HG03354 (cell line): ENCODE results near the gene CACNA2D2.

Source experiments
- ATAC-seq: cut with Tn5 transposase; IDR thresholded peaks from one replicate; pipeline ENCODE4 v1.9.1; 2021; ENCODE audit warnings: mild to moderate bottlenecking; ENCODE audit not compliant: unreplicated experiment, poor library complexity, severe bottlenecking

Gene CACNA2D2

DNA sequence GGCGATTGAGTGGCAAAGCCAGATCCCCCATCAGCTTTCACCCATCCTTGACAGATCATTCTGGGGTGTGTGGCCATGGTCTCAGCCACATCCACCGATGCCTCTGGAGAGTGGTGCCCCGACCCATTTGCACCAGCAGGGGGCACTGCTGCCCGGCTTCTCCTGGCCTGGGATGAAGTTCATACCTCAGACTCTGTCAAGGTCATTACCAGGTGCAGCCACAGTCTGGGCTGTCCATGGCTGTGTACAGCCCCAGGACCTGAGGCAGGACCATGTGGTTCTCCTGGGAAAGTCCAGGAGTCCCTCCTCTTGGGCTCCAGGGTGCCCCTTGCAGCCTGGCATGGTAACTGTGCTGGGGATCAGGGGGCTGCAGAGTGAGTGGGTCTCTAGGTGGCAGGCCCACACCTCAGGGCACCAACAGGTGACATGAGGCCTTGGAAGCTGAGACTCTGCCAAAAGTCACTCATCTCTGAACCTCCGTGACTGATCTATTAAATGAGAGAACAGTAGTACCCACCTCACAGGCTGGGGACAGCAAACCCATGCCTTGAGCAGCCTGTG lies 67.2 kb downstream of the CACNA2D2 start:
- ATAC-seq: no peak

DNA sequence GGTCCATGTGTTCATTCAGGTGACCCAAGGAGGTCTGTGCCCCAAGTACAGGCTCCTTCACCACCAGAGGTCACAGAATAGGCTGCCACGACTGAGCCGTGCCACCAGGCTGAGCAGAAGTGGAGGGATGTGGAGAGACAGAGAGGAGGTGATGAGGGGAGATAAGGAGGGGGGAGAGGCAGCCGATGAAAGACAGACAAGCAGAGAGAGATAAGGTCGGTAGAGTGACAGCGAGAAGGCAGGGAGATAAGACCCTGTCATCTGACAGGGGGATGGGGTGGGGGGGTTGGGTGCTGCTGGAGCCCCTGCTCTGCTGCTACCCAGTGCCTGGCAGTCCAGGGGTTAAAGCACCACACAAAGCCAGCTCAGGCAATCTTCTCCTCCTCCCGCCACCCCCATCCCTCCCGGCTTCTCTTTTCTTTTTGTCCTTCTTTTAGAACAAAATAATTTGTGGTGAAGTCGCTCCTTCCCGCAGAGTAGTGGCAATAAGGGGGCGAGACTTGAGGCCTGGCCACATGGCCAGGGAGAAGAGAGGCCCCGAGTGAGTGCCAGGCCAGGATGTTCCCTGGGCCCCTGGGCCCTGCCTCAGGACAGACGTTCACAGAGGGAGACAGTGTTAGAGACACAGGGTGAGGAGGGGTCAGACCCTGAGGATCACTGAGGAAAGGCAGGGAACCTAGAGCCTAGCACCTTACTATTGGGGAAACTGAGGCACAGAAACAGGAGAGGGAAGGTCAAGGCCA lies 67.9 kb downstream of the CACNA2D2 start:
- no peak for ATAC-seq

DNA sequence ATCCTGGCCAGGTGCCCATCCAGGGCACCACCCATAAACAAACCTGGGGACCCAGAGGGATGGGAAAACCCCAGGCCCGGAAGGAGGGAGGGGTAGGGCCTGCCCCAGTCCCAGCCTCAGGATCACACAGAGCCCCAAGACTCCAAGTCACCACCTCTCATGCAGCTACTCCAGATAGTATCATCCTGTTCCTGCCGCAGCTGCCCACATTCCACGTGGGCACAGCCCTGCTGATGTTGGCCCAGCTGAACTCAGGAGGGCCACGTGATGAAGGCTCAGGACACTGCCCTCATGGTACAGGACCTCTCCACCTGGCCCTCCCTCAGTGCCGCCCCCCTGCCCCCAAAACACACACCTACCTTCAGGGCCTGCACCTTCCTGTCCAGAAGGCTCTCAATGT lies 69.5 kb downstream of the CACNA2D2 start:
- ATAC-seq: no peak

GRCh38 chr3:50430950-50431435 lies 72.4 kb downstream of the CACNA2D2 start:
- ATAC-seq: no peak

- ATAC-seq: no peak
Measured at GRCh38 chr3:50430191-50430590, 73.2 kb downstream of the CACNA2D2 start.

GRCh38 chr3:50428007-50428633 lies 75.3 kb downstream of the CACNA2D2 start:
- no peak for ATAC-seq

- ATAC-seq: no peak
Measured at GRCh38 chr3:50427217-50427616, 76.2 kb downstream of the CACNA2D2 start.

DNA sequence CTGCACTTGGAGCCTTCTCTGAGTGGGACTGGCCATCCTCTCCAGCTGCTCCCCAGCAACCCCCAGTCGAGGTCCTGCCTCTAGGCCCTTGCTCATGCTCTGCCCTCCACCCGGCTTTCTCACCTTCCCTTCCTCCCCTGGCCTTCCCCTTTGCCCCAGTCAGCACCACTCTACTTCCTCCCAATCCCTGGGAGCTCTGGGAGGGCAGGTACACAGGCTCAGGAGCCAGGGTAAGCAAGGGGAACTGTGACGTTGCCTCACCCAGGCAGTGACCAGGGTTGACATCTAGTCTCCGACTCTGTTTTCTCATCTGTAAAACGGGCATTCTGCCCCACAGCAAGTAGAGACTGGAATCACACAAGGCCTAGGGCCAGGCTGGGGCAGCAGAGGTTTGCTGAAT lies 77.5 kb downstream of the CACNA2D2 start:
- ATAC-seq: no peak

DNA sequence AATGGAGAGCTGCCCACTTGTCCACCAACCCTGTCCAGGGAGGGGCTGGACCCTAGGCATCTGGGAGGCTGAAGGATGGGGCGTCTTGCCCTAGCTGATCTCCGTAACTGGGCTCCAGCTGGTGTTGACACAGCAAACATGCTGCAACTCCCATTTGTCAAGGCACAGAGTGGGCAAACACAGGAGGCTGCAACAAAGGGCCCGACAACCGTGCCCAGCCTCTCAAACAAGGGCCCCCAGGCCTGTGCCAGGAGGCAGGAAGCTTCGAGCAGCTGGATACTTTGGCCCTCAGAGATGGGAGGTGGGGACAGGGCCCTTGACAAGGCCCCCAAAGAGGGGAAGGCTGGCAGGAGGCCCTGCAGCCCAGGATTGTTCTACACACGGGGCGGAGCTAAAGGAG lies 79.9 kb downstream of the CACNA2D2 start:
- no peak for ATAC-seq

GRCh38 chr3:50422153-50422552 lies 81.3 kb downstream of the CACNA2D2 start:
- no peak for ATAC-seq

GRCh38 chr3:50419595-50420370 lies 83.7 kb downstream of the CACNA2D2 start:
- no peak for ATAC-seq

DNA sequence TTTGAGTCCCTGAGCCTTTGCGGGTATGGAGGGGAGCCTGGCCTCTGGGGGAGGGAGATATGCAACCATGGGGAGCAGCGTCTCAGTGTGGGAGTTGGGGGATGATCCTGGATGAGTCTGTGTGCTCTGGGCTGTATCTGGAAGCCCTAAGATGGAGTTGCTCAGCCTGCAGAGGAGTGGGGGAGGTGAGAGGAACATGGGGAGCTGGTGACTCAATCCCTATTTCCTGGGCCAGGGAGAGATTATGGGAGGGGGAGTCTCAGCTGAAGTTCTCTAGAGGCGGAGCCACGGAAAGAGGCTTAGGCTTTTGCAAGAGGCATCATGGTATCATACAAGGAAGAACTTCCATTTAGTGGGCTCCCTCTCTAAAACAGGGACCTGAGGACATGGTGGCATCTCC lies 84.6 kb downstream of the CACNA2D2 start:
- no peak for ATAC-seq

DNA sequence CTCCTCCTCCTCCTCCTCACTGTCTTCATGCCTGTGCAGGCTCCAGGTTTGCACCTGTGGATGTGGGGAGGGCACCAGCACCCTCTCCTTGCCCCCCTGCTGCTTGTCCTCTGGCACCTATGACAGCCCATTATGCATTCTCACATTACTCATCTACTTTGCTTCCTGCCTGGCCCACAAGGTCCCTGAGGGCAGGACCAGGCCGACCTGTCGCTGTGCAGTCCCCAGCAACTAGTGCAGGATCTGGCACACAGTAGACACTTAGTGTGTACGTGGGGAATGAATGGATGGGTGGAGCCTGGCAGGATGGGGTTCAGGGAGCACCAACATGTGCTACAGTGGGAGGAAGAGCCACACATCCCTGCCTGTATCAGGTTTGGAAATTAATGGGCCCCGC lies 85.8 kb downstream of the CACNA2D2 start:
- no peak for ATAC-seq

DNA sequence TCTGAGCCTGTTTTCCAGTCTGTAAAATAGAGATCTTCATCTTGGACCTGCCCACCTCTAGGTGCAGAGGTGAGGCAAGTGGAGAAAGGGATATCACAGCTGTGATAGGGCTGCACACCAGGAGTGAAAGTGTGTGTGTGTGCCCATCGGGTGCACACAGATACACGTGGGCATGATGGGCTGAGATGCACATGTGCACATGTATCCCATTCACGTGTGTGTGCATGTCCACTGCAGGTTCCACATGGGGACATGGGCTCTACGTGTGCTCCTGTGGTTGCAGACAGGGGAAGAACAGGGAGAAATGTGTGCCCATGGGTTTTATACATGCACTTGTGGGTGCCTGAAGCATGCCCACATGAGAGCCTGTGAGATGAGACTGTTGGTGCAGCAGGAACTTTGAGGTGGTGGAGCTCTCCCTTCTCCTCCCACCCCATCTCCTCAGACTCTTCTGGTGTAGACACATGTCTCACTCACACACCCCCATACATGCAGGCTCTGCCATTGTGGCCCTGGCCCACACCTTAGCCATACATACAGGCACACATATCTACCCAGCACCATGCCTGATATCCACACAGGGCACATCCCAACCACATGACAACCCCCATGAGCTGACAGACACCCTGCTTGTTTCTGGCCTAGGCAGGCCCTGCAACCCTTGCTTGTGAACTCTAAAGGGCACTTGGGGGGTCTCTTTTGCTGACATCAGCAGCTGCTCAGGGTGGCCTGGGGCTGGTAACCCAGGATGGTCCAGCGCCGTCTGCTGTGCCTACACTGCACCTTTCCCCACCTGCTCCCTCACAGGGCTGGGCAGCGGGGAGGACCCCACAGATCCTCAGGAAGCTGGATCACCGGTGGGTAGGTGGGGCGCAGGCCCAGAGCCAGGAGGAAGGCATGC lies 86.4 kb downstream of the CACNA2D2 start:
- ATAC-seq: no peak

DNA sequence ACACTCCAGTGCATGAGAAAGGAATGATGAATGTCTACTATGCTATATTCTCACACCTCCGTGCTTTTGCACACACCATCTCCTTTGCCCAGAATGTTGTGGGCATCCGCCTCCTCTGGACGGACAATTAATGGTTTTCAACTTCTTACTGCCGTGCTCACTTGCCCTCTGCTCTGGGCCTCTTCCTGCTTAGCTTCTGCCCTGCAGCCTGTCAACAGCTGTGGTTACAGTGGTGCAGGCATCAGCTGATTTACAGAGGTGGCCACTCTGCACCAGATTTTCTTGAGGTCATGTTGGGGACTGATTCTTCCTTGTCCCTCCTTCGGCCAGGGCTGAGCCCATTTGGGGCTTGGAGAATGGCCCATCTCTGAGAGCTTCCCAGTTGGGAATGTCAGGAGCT lies 87.6 kb downstream of the CACNA2D2 start:
- ATAC-seq: no peak

- no peak for ATAC-seq
Measured at GRCh38 chr3:50415061-50415460, 88.4 kb downstream of the CACNA2D2 start.

DNA sequence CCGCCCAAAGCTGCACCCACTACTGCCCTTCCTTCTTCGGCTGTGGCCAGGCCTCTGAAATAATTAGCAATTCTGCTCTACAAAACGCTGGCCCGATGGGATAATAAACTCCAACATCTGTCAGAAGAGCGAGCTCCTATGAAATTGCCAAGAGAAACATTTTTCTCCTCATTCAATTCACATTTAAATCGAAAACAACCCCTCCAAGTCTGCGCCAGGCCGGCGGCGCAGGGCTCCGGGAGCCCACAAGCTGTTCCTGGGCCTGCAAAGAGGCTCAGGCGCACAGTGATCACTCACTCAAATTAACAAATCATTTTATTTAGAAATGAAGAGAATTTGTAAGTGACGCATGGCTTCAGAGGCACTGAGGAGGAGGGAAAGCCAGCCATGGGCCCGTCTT lies 88.8 kb downstream of the CACNA2D2 start:
- no peak for ATAC-seq

- no peak for ATAC-seq
Measured at GRCh38 chr3:50412231-50412754, 91.1 kb downstream of the CACNA2D2 start.

DNA sequence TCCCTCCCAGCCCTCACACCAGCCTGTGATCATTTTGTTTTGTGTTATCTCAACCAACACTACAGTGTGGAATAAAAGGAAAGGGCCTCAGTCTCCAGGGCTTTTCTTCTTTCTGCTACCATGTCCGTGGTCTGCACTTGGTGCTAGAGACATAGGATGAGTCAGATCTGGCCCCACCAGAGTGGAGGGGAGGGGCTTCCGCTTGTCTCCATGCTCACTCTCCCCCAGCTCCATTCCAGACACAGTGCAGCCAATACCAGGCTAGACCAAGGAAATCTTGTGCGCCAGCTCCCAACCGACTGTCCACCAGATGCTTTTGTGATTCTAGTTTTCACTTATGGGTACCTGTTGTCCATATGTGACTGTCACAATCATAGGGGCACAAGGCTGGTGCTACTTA lies 92.2 kb downstream of the CACNA2D2 start:
- no peak for ATAC-seq
